SK-N-MC (cell line): Measurements from ENCODE around the gene LINC01488.

Experiments
- DNase-seq: peaks from one replicate; pipeline ENCODE4 v3.0.0-alpha.2; 2011; ENCODE audit warnings: low read depth, low spot score
- H3K27ac ChIP-seq: fragments of 200-600 bp; sonication (generic); 2 replicates; pipeline ENCODE4 v1.5.1; 2016; ENCODE audit warnings: mixed run types
- H3K36me3 ChIP-seq: fragments of 200-600 bp; sonication (generic); 2 replicates; pipeline ENCODE4 v1.6.1; 2017; ENCODE audit warnings: antibody characterized with exemption, low read length, mixed read lengths; ENCODE audit not compliant: insufficient read depth
- H3K4me3 ChIP-seq: fragments of 200-600 bp; sonication (generic); 2 replicates; pipeline ENCODE4 v1.5.1; 2016
- H3K9ac ChIP-seq: fragments of 200-600 bp; sonication (generic); 2 replicates; pipeline ENCODE4 v1.8.0; 2017; ENCODE audit warnings: mixed run types, mixed read lengths; ENCODE audit not compliant: insufficient read length
- H3K9me3 ChIP-seq: fragments of 200-600 bp; sonication (generic); 2 replicates; pipeline ENCODE4 v1.6.1; 2017; ENCODE audit warnings: low read depth, mild to moderate bottlenecking, antibody characterized with exemption, low read length, moderate library complexity, mixed read lengths
- EZH2 ChIP-seq: fragments of 200-600 bp; sonication (generic); IDR thresholded peaks from one replicate; pipeline ENCODE4 v1.6.1; 2017; ENCODE audit warnings: antibody characterized with exemption
- FOXP2 ChIP-seq: optimal IDR thresholded peaks from 2 replicates; pipeline ENCODE3; 2011; ENCODE audit warnings: mild to moderate bottlenecking, moderate library complexity; ENCODE audit not compliant: insufficient read depth; ENCODE audit errors: extremely low read length, control extremely low read depth
- POLR2AphosphoS5 ChIP-seq: IDR thresholded peaks from 2 replicates; pipeline ENCODE4 v1.6.1; 2012; ENCODE audit warnings: mild to moderate bottlenecking, low read depth, low read length, borderline replicate concordance

The LINC01488 gene

GRCh38 chr11:69487391-69487790 is 5.9 kb downstream of the LINC01488 start:
- DNase-seq = no peak
- no peak overlapping the region for H3K9ac ChIP-seq
- H3K36me3 ChIP-seq = no peaks in the 10 kb centered on the region
- no peak overlapping the region for H3K27ac ChIP-seq
- no peak overlapping the region for H3K4me3 ChIP-seq
- TF ChIP-seq POLR2AphosphoS5 = no peak
- no peak for TF ChIP-seq FOXP2
- no peak for TF ChIP-seq EZH2
- H3K9me3 ChIP-seq = no peaks in the 10 kb centered on the region

- DNase-seq = no peak
- H3K27ac ChIP-seq = no peak overlapping the region
- H3K9me3 ChIP-seq = no peaks in the 10 kb centered on the region
- no peak overlapping the region for H3K4me3 ChIP-seq
- H3K36me3 ChIP-seq = no peaks in the 10 kb centered on the region
- no peak for TF ChIP-seq POLR2AphosphoS5
- TF ChIP-seq FOXP2 = no peak
- TF ChIP-seq EZH2 = no peak
- H3K9ac ChIP-seq = no peak overlapping the region
Measured at GRCh38 chr11:69487849-69488542, 6.5 kb downstream of the LINC01488 start.

- no peaks in the 10 kb centered on the region for H3K9me3 ChIP-seq
- no peak overlapping the region for H3K4me3 ChIP-seq
- no peak overlapping the region for H3K27ac ChIP-seq
- no peaks in the 10 kb centered on the region for H3K36me3 ChIP-seq
- no peak overlapping the region for H3K9ac ChIP-seq
- no peak for DNase-seq
- no peak for TF ChIP-seq POLR2AphosphoS5
- TF ChIP-seq FOXP2 = no peak
- no peak for TF ChIP-seq EZH2
Measured at GRCh38 chr11:69488543-69488940, 7.1 kb downstream of the LINC01488 start.

- H3K9me3 ChIP-seq = no peaks in the 10 kb centered on the region
- TF ChIP-seq POLR2AphosphoS5 (no peak), EZH2 (no peak), FOXP2 (no peak)
- no peak overlapping the region for H3K27ac ChIP-seq
- no peak overlapping the region for H3K9ac ChIP-seq
- no peak overlapping the region for H3K4me3 ChIP-seq
- DNase-seq = no peak
- H3K36me3 ChIP-seq = no peaks in the 10 kb centered on the region
Measured at GRCh38 chr11:69489031-69489745, 7.7 kb downstream of the LINC01488 start.

- Histone ChIP-seq H3K36me3 (no peaks in the 10 kb centered on the region), H3K27ac (no peak overlapping the region), H3K9ac (no peak overlapping the region), H3K4me3 (no peak overlapping the region), H3K9me3 (no peaks in the 10 kb centered on the region)
- no peak for DNase-seq
- TF ChIP-seq EZH2 (no peak), POLR2AphosphoS5 (no peak), FOXP2 (no peak)
Measured at GRCh38 chr11:69489746-69490365, 8.4 kb downstream of the LINC01488 start.

- Histone ChIP-seq H3K4me3 (no peak overlapping the region), H3K36me3 (no peaks in the 10 kb centered on the region), H3K27ac (no peak overlapping the region), H3K9ac (no peak overlapping the region), H3K9me3 (no peaks in the 10 kb centered on the region)
- DNase-seq = no peak
- TF ChIP-seq POLR2AphosphoS5 = no peak
Measured at GRCh38 chr11:69490516-69490915, 9.1 kb downstream of the LINC01488 start.

GRCh38 chr11:69491071-69492031 is 9.9 kb downstream of the LINC01488 start:
- no peaks in the 10 kb centered on the region for H3K9me3 ChIP-seq
- no peak for DNase-seq
- no peaks in the 10 kb centered on the region for H3K36me3 ChIP-seq
- TF ChIP-seq POLR2AphosphoS5 (no peak), FOXP2 (no peak), EZH2 (no peak)
- H3K27ac ChIP-seq = no peak overlapping the region
- no peak overlapping the region for H3K9ac ChIP-seq
- no peak overlapping the region for H3K4me3 ChIP-seq

- Histone ChIP-seq H3K27ac (no peak overlapping the region), H3K9ac (no peak overlapping the region), H3K36me3 (no peaks in the 10 kb centered on the region), H3K9me3 (no peaks in the 10 kb centered on the region), H3K4me3 (no peak overlapping the region)
- TF ChIP-seq FOXP2 (no peak), EZH2 (no peak), POLR2AphosphoS5 (no peak)
- DNase-seq = no peak
Measured at GRCh38 chr11:69492201-69492991, 10.9 kb downstream of the LINC01488 start.
